Vagina (tissue), 2 donors: Measurements from ENCODE around the gene PLA2R1. TPM values are rescaled to one million over a fixed set of nuclear protein-coding genes. Genes with fewer than 3 reads are reported as not detected.

ENCODE experiments used
- DNase-seq, 2 donors: peaks; one replicate each; pipeline ENCODE4 v3.0.0-alpha.2; 2017; ENCODE audit errors: extremely low spot score in 2 of 2
- H3K27ac ChIP-seq: fragments of 200-600 bp; sonication (generic); one replicate; pipeline ENCODE4 v1.5.1; 2019
- H3K27me3 ChIP-seq: fragments of 200-600 bp; sonication (generic); one replicate; pipeline ENCODE4 v1.5.1; 2019
- H3K36me3 ChIP-seq, 2 donors: fragments of 200-600 bp; sonication (generic); one replicate each; pipeline ENCODE4 v1.5.1; 2017 to 2019
- H3K4me1 ChIP-seq: fragments of 200-600 bp; sonication (generic); one replicate; pipeline ENCODE4 v1.5.1; 2019
- H3K4me3 ChIP-seq, 2 donors: fragments of 200-600 bp; sonication (generic); 1 replicate in 1 of 2; 2 replicates in 1 of 2; pipeline ENCODE4 v1.5.1; 2016 to 2019
- H3K9me3 ChIP-seq: fragments of 200-600 bp; sonication (generic); one replicate; pipeline ENCODE4 v1.5.1; 2019
- CTCF ChIP-seq, 3 experiments: fragments of 450-650 bp in 2 of 3; fragments of 200-600 bp in 1 of 3; sonication (generic) in 1 of 3; IDR thresholded peaks; one replicate each; pipeline ENCODE4 v1.5.1; 2017 to 2019; ENCODE audit warnings: antibody characterized with exemption in 3 of 3, mild to moderate bottlenecking in 2 of 3, moderate library complexity in 2 of 3
- POLR2A ChIP-seq, 2 donors: fragments of 450-650 bp; IDR thresholded peaks; one replicate each; pipeline ENCODE4 v1.6.1; 2017; ENCODE audit warnings: antibody characterized with exemption in 2 of 2, mild to moderate bottlenecking in 2 of 2, moderate library complexity in 2 of 2
- POLR2AphosphoS5 ChIP-seq, 2 donors: sonication (generic); formaldehyde crosslinking; IDR thresholded peaks; one replicate each; pipeline ENCODE4 v1.9.0; 2017; ENCODE audit warnings: antibody characterized with exemption in 2 of 2, mild to moderate bottlenecking in 2 of 2, low read depth in 1 of 2; ENCODE audit not compliant: insufficient read depth in 1 of 2
- intact Hi-C: fragments of 100-400 bp; cut with DNase I; formaldehyde crosslinking; loops from one replicate; pipeline ENCODE4 v1.15.1; 2023
- total RNA-seq: library from RNA; depleted of rRNA; stranded (reverse); fragments of >200 nt; gene quantifications from one replicate; pipeline ENCODE4 v1.2.3, GENCODE V29; 2016

The PLA2R1 gene
- total RNA-seq, 1 donor from 2014 or later, result 24.3 TPM

- TF ChIP-seq POLR2AphosphoS5 (IDR thresholded peaks at IDR 0.05; ENCODE audit: insufficient read depth in 1 of 2, low read depth in 1 of 2) (no peak), CTCF (IDR thresholded peaks at IDR 0.05) (no peak), POLR2A (IDR thresholded peaks at IDR 0.05) (no peak)
- DNase-seq, result no peak
- intact Hi-C loops, result no loop called here
- no peak overlapping the region for H3K27ac ChIP-seq
- no peaks in the 10 kb centered on the region for H3K9me3 ChIP-seq
- no peaks in the 10 kb centered on the region for H3K27me3 ChIP-seq
- no peaks in the 10 kb centered on the region for H3K36me3 ChIP-seq
- H3K4me3 ChIP-seq, result no peak overlapping the region
- H3K4me1 ChIP-seq, result no peaks in the 10 kb centered on the region
Measured at GRCh38 chr2:159910951-159911350, 151.5 kb downstream of the PLA2R1 start.

DNA sequence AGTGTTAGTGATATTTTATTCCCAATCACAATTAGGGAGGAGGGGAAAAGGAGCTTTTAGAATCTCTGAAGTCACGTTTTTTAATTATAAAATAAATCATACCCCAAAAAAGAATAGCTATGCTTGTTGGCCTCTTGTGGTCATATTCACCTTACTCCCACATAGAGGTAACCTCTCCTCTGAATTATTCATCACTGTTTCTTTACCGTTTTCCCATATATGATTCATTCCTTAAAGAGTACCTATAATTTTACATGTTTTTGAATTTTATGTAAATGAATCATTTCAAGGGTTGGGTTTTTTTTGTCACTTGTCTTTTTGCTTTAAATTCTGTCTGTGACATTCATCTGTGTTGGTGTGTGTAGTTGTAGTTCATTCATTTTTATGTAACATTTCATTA, 153.8 kb downstream of the PLA2R1 start:
- DNase-seq, result no peak
- Histone ChIP-seq H3K4me3 (no peak overlapping the region), H3K9me3 (no peaks in the 10 kb centered on the region), H3K27me3 (no peaks in the 10 kb centered on the region), H3K36me3 (no peaks in the 10 kb centered on the region), H3K27ac (no peak overlapping the region), H3K4me1 (peaks cover 14% of the 10 kb centered on the region)
- no peak for TF ChIP-seq CTCF (IDR thresholded peaks at IDR 0.05)
- no peak for TF ChIP-seq POLR2A (IDR thresholded peaks at IDR 0.05)
- TF ChIP-seq POLR2AphosphoS5 (IDR thresholded peaks at IDR 0.05; ENCODE audit: insufficient read depth in 1 of 2, low read depth in 1 of 2), result no peak
- intact Hi-C loops, result loop anchor here (2.0 kb wide), 1 partner anchor 58 kb away; no protein-coding TSS in a partner anchor

GRCh38 chr2:159907909-159908308, 154.5 kb downstream of the PLA2R1 start:
- no peak for TF ChIP-seq POLR2AphosphoS5 (IDR thresholded peaks at IDR 0.05; ENCODE audit: insufficient read depth in 1 of 2, low read depth in 1 of 2)
- TF ChIP-seq CTCF (IDR thresholded peaks at IDR 0.05), result no peak
- no peak for TF ChIP-seq POLR2A (IDR thresholded peaks at IDR 0.05)
- Histone ChIP-seq H3K9me3 (no peaks in the 10 kb centered on the region), H3K27ac (no peak overlapping the region), H3K4me1 (peaks cover 14% of the 10 kb centered on the region), H3K36me3 (no peaks in the 10 kb centered on the region), H3K27me3 (no peaks in the 10 kb centered on the region), H3K4me3 (no peak overlapping the region)
- intact Hi-C loops, result loop anchor here (2.0 kb wide), 1 partner anchor 57 kb away; no protein-coding TSS in a partner anchor
- no peak for DNase-seq

DNA sequence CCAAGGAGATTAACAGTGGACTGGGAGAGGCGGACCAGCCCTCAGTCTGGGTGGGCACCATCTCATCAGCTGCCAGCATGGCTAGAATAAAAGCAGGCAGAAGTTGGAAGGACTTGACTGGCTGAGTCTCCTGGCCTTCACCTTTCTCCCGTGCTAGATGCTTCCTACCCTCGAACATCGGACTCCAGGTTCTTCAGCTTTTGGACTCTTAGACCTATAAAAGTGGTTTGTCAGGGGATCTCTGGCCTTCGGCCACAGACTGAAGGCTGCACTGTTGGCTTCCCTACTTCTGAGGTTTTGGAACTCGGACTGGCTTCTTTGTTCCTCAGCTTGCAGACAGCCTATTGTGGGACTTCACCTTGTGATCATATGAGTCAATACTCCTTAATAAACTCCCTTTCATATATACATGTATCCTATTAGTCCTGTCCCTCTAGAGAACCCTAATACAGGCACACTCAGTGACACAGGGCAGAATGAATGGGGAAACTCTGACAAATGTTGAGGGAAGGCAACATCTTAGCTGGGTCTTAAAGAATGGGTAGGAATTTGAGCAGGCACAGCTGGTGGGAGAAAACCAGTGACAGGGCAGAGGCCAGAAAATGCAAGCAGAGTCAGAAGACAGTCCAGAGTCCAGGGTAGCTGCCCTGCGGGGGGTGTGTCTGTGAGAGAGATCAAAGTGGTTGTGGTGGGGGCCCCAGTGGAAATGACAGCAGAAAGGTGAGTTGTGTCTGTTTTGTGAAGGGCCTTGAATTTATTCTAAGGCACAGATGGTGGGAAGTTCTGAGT, 156.3 kb downstream of the PLA2R1 start:
- TF ChIP-seq POLR2AphosphoS5 (IDR thresholded peaks at IDR 0.05; ENCODE audit: insufficient read depth in 1 of 2, low read depth in 1 of 2) (no peak), CTCF (IDR thresholded peaks at IDR 0.05) (no peak), POLR2A (IDR thresholded peaks at IDR 0.05) (no peak)
- Histone ChIP-seq H3K9me3 (no peaks in the 10 kb centered on the region), H3K4me1 (peaks cover 14% of the 10 kb centered on the region), H3K27ac (no peak overlapping the region), H3K36me3 (no peaks in the 10 kb centered on the region), H3K4me3 (no peak overlapping the region), H3K27me3 (no peaks in the 10 kb centered on the region)
- intact Hi-C loops, result no loop called here
- DNase-seq, result no peak

DNA sequence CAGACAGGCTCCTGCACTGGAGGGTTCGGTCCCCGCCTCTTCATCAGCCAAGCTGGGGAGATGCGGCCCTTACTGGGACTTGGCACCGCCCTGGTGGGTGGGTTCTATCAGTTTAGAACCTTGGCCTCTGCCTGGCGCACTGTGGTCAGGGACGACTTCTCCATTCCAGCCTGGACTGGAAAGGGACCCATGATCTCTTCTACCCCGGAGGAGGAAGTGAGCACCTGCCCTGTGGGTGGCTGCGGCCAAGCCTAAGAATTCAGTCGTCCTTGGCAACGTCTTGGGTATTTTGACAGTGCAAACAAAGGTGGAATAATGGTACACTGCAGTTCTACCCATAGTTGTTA, 157.5 kb downstream of the PLA2R1 start:
- no peaks in the 10 kb centered on the region for H3K9me3 ChIP-seq
- no peak overlapping the region for H3K27ac ChIP-seq
- peaks cover 14% of the 10 kb centered on the region for H3K4me1 ChIP-seq
- H3K4me3 ChIP-seq, result peak overlapping the region; percentile 45 to 51
- no peaks in the 10 kb centered on the region for H3K27me3 ChIP-seq
- DNase-seq, result no peak
- no peaks in the 10 kb centered on the region for H3K36me3 ChIP-seq
- TF ChIP-seq CTCF (IDR thresholded peaks at IDR 0.05), result no peak
- intact Hi-C loops, result no loop called here
